Endothelial cell of umbilical vein (primary cell): ENCODE data around the gene ZYX. TPM values are rescaled to one million over a fixed set of nuclear protein-coding genes. Genes with fewer than 3 reads are reported as not detected.

Experiments used
- BruUV-seq: library from RNA; stranded (reverse); fragments of 400-500 nt; replicated peaks from 2 replicates; lab custom pipeline; 2021; lab: Mats Ljungman, UMichigan
- CTCF ChIA-PET: fragments of 300-600, 350-600 bp; sonication (Branson Sonifier 250); formaldehyde crosslinking; loops from one replicate; lab custom pipeline; 2021; ENCODE audit warnings: antibody characterized with exemption, inconsistent platforms; lab: Charles Lee
- POLR2A ChIA-PET: fragments of 300-600, 350-600 bp; sonication (Branson Sonifier 250); formaldehyde crosslinking; loops from one replicate; lab custom pipeline; 2021; ENCODE audit warnings: antibody characterized with exemption, inconsistent platforms; lab: Charles Lee
- DNase-seq: peaks from one replicate; pipeline ENCODE4 v3.0.0-alpha.2; 2011; ENCODE audit warnings: low read depth, low spot score
- FAIRE-seq: peaks from 2 replicates; lab custom pipeline; 2011; peaks lifted over from hg19 to GRCh38; lab: Jason Lieb, UNC
- H2AFZ ChIP-seq: 2 replicates; pipeline ENCODE4 v1.6.0; 2012; ENCODE audit warnings: low read depth, low read length, control low read depth, inconsistent platforms
- H3K27ac ChIP-seq: 2 replicates; pipeline ENCODE4 v1.5.1; 2011; ENCODE audit warnings: low read depth, mild to moderate bottlenecking, control low read depth, low read length, moderate library complexity; ENCODE audit not compliant: insufficient read depth
- H3K27me3 ChIP-seq, 2 experiments: 2 replicates each; pipeline versions ENCODE4 v1.6.0 to v1.6.1; 2011; ENCODE audit warnings: low read length in 2 of 2, mixed read lengths in 1 of 2; ENCODE audit not compliant: control insufficient read depth in 2 of 2, insufficient read depth in 2 of 2
- H3K36me3 ChIP-seq, 2 experiments: 2 replicates in 1 of 2; 3 replicates in 1 of 2; pipeline ENCODE4 v1.5.1; 2011; ENCODE audit warnings: low read length in 2 of 2, mild to moderate bottlenecking in 1 of 2, moderate library complexity in 1 of 2; ENCODE audit not compliant: control insufficient read depth in 2 of 2, insufficient read depth in 2 of 2; ENCODE audit errors: extremely low read depth in 1 of 2
- H3K4me1 ChIP-seq: 3 replicates; pipeline ENCODE4 v1.5.1; 2011; ENCODE audit warnings: mild to moderate bottlenecking, low read length; ENCODE audit not compliant: control insufficient read depth, insufficient read depth; ENCODE audit errors: extremely low read depth
- H3K4me2 ChIP-seq: 2 replicates; pipeline ENCODE4 v1.6.1; 2011; ENCODE audit warnings: low read length, control low read depth, mixed read lengths; ENCODE audit not compliant: insufficient read depth
- H3K4me3 ChIP-seq, 3 experiments: fragments of 200-600 bp in 1 of 3; sonication (generic), shearing (Covaris generic) in 1 of 3; replicated peaks in 1 of 3; 2 replicates each; pipeline ENCODE4 v1.5.1; 2011 to 2016; ENCODE audit warnings: control low read depth in 3 of 3, low read length in 3 of 3, mild to moderate bottlenecking in 2 of 3, inconsistent platforms in 1 of 3, low read depth in 1 of 3, moderate library complexity in 1 of 3; ENCODE audit not compliant: insufficient read depth in 1 of 3
- H3K79me2 ChIP-seq: 2 replicates; pipeline ENCODE4 v1.6.0; 2012; ENCODE audit warnings: low read length, inconsistent platforms; ENCODE audit not compliant: control insufficient read depth, insufficient read depth
- H3K9ac ChIP-seq: replicated peaks from 2 replicates; pipeline ENCODE3; 2011; ENCODE audit warnings: low read length, control low read depth; ENCODE audit not compliant: insufficient read depth; ENCODE audit errors: extremely low read depth
- H3K9me1 ChIP-seq: replicated peaks from 3 replicates; pipeline ENCODE4 v1.6.0; 2011; ENCODE audit warnings: mild to moderate bottlenecking, low read length; ENCODE audit not compliant: control insufficient read depth, insufficient read depth; ENCODE audit errors: extremely low read depth
- H3K9me3 ChIP-seq: replicated peaks from 2 replicates; pipeline ENCODE4 v1.5.1; 2012; ENCODE audit warnings: low read length, inconsistent platforms; ENCODE audit not compliant: control insufficient read depth, insufficient read depth
- H4K20me1 ChIP-seq: replicated peaks from 2 replicates; pipeline ENCODE3; 2011; ENCODE audit warnings: mild to moderate bottlenecking, low read length; ENCODE audit not compliant: control insufficient read depth, insufficient read depth; ENCODE audit errors: extremely low read depth
- EZH2 ChIP-seq: IDR thresholded peaks from 2 replicates; pipeline ENCODE4 v1.6.1; 2012; ENCODE audit warnings: borderline replicate concordance, low read depth, mild to moderate bottlenecking, moderate library complexity, low read length, inconsistent platforms; ENCODE audit not compliant: severe bottlenecking
- FOS ChIP-seq: IDR thresholded peaks from 2 replicates; pipeline ENCODE4 v1.6.1; 2011; ENCODE audit warnings: mild to moderate bottlenecking, low read length, moderate library complexity, borderline replicate concordance; ENCODE audit not compliant: insufficient read depth
- JUN ChIP-seq: IDR thresholded peaks from 2 replicates; pipeline ENCODE4 v1.6.1; 2011; ENCODE audit warnings: borderline replicate concordance, low read depth; ENCODE audit not compliant: insufficient read length, insufficient read depth
- MYC ChIP-seq: IDR thresholded peaks from one replicate; pipeline ENCODE4 v1.6.1; 2011; ENCODE audit warnings: mild to moderate bottlenecking, low read depth, low read length
- POLR2A ChIP-seq: IDR thresholded peaks from 2 replicates; pipeline ENCODE4 v1.6.1; 2012; ENCODE audit warnings: low read depth, mild to moderate bottlenecking, control low read depth, low read length
- POLR2AphosphoS5 ChIP-seq: IDR thresholded peaks from 2 replicates; pipeline ENCODE4 v1.6.1; 2012; ENCODE audit warnings: low read depth, mild to moderate bottlenecking, control low read depth, low read length, moderate library complexity; ENCODE audit not compliant: insufficient read depth
- dilution Hi-C: fragments of 300-500 bp; cut with MboI; formaldehyde crosslinking; loops from one replicate; pipeline ENCODE4 v1.15.0; 2019; ENCODE audit warnings: low sequenced_read_pairs; ENCODE audit not compliant: extremely low pct_ligation_motif_present
- intact Hi-C: fragments of 100-400 bp; cut with micrococcal nuclease; formaldehyde crosslinking; loops from one replicate; pipeline ENCODE4 v1.10.0; 2022
- polyA plus RNA-seq, 4 experiments: library from polyadenylated mRNA; depleted of rRNA in 3 of 4; stranded (reverse) in 3 of 4; unstranded in 1 of 4; fragments of >200 nt; gene quantifications; 2 replicates each; pipeline versions ENCODE4 v1.2.1 to v1.2.3, GENCODE V29; 2011 to 2012; ENCODE audit warnings: missing spikeins in 1 of 4
- total RNA-seq: library from RNA; stranded (reverse); gene quantifications from 2 replicates; pipeline ENCODE4 v1.2.3, GENCODE V29; 2021
- TF ChIP-seq, protein P1 (sequence below), 2 donors: IDR thresholded peaks; 1 replicate in 1 of 2; 2 replicates in 1 of 2; pipeline ENCODE4 v1.5.1; 2011; ENCODE audit warnings: low read length in 2 of 2, mild to moderate bottlenecking in 2 of 2, moderate library complexity in 2 of 2, control low read depth in 1 of 2, inconsistent platforms in 1 of 2, low read depth in 1 of 2; ENCODE audit not compliant: insufficient read depth in 1 of 2; ENCODE audit errors: extremely low read depth in 1 of 2
- TF ChIP-seq, protein P2 (sequence below): IDR thresholded peaks from 2 replicates; pipeline ENCODE4 v1.6.1; 2011; ENCODE audit not compliant: insufficient read depth, insufficient read length

Gene ZYX
- total and polyA plus RNA-seq, 2 donors (not counting 3 experiments of a cell fraction or from before 2014, with no cell fraction given) = 196 to 545 TPM

DNA sequence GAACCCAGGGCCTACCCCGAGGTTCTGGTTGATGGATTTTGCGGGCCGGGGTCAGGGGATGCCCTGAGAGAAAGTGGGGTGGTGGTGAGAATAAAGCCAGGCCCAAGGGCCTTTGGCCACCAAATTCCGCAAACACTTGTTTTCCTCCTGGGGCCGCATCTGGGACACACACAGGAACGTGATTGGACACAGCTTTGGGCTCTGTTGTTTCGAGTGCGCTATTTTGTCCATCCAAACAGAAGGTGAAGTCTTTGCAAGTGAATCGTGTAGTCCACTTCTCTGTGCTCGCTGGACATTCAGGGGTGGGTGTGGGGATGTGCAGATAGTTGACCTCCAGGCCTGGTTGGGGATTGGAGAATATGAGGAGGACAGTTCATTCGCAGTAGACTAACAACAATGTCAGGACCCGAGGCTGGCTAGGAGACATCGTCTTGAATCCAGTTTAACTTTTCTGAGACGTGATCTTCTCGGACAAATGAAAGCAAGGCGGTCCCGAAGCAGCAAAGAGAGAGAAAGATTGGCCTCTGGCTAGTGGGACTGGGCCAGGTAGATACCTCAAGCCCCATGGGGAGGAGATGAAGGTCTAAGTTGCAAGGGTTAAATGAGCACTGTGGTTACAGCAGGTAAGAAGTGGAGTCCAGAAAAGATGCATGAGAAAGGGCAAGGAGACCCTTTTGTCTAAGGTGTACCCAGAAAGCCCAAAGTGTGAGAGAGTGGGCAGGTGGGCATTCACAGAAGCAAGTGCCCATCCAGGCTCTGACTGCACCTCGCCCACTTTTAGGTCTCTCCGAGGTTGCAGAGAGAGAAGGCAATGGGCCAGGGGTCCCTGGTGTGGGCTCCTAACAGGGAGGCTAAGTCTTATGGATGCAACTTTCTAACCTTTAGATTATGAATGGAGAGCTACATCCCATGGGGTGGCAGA is 17.9 kb upstream of the ZYX start:
- POLR2A ChIA-PET = no interaction called here
- no peak for FAIRE-seq
- no peaks in the 10 kb centered on the region for H3K9me1 ChIP-seq
- dilution Hi-C loops (no loop called here), intact Hi-C loops (loop anchor here (2.0 to 5.0 kb wide), 2 partner anchors 18 to 56 kb away; no protein-coding TSS in a partner anchor)
- H2AFZ ChIP-seq = peak overlapping the region; percentile 26
- DNase-seq = no peak
- H3K27ac ChIP-seq = no peak overlapping the region
- no peaks in the 10 kb centered on the region for H3K36me3 ChIP-seq
- H4K20me1 ChIP-seq = no peaks in the 10 kb centered on the region
- H3K4me2 ChIP-seq = no peak overlapping the region
- no peak overlapping the region for H3K9ac ChIP-seq
- CTCF ChIA-PET = interaction anchor here (1.5 kb wide), 1 partner anchor 54 kb away, joined by 4 read pairs; no protein-coding TSS in a partner anchor
- peak; percentile 63 for TF ChIP-seq EZH2
- no peak for TF ChIP-seq POLR2A
- no peaks in the 10 kb centered on the region for H3K4me1 ChIP-seq
- H3K27me3 ChIP-seq = peaks cover 26 to 42% of the 10 kb centered on the region in 2 experiments
- no peaks in the 10 kb centered on the region for H3K9me3 ChIP-seq
- H3K79me2 ChIP-seq = no peaks in the 10 kb centered on the region
- H3K4me3 ChIP-seq = peak overlapping the region in 1 of 3 experiments; percentile 45
- BruUV-seq = no TSS peak

DNA sequence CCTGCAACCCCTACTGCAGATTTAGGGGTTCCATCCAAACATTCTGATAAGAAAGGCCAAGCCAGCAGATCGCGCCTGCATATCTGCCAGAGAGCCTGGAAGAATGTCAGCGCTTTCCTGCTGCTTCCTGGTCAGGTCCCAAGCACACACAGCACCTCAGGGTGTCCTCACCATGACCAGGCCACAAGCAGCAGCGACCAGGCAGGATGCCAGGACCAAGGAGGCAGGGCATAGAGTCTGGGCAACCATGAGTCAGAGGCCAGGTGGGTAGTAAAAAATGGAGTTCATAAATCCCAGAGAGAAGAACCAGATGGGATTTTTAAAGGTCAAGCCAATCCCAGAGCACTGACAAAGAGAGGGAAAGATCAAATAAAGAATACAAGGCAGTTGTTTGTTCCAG is 13.2 kb upstream of the ZYX start:
- H3K4me2 ChIP-seq = no peak overlapping the region
- FAIRE-seq (no peak), DNase-seq (no peak)
- POLR2A ChIA-PET = no interaction called here
- no peak overlapping the region for H3K27ac ChIP-seq
- no peak overlapping the region for H2AFZ ChIP-seq
- H3K27me3 ChIP-seq = peaks cover 17 to 27% of the 10 kb centered on the region in 2 experiments
- intact Hi-C loops (no loop called here), dilution Hi-C loops (no loop called here)
- no peaks in the 10 kb centered on the region for H3K9me1 ChIP-seq
- CTCF ChIA-PET = interaction anchor here (1.0 to 2.7 kb wide), 2 partner anchors 7 to 12 kb away, joined by 4 to 21 read pairs; no protein-coding TSS in a partner anchor
- TF ChIP-seq, protein P1, sequence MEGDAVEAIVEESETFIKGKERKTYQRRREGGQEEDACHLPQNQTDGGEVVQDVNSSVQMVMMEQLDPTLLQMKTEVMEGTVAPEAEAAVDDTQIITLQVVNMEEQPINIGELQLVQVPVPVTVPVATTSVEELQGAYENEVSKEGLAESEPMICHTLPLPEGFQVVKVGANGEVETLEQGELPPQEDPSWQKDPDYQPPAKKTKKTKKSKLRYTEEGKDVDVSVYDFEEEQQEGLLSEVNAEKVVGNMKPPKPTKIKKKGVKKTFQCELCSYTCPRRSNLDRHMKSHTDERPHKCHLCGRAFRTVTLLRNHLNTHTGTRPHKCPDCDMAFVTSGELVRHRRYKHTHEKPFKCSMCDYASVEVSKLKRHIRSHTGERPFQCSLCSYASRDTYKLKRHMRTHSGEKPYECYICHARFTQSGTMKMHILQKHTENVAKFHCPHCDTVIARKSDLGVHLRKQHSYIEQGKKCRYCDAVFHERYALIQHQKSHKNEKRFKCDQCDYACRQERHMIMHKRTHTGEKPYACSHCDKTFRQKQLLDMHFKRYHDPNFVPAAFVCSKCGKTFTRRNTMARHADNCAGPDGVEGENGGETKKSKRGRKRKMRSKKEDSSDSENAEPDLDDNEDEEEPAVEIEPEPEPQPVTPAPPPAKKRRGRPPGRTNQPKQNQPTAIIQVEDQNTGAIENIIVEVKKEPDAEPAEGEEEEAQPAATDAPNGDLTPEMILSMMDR (IDR thresholded peaks at IDR 0.05; ENCODE audit: extremely low read depth in 1 of 2, insufficient read depth in 1 of 2, low read depth in 1 of 2, low read length in 2 of 2) = no peak
- no peak for TF ChIP-seq JUN
- no peak for TF ChIP-seq EZH2
- no peak for TF ChIP-seq MYC
- TF ChIP-seq POLR2A = no peak
- TF ChIP-seq POLR2AphosphoS5 = no peak
- TF ChIP-seq, protein P2, sequence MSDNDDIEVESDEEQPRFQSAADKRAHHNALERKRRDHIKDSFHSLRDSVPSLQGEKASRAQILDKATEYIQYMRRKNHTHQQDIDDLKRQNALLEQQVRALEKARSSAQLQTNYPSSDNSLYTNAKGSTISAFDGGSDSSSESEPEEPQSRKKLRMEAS = no peak
- TF ChIP-seq FOS = no peak
- BruUV-seq = no TSS peak
- no peak overlapping the region for H3K9ac ChIP-seq
- no peaks in the 10 kb centered on the region for H3K36me3 ChIP-seq
- H4K20me1 ChIP-seq = no peaks in the 10 kb centered on the region
- no peak overlapping the region for H3K4me3 ChIP-seq
- H3K9me3 ChIP-seq = no peaks in the 10 kb centered on the region
- peaks cover 17% of the 10 kb centered on the region for H3K4me1 ChIP-seq
- H3K79me2 ChIP-seq = no peaks in the 10 kb centered on the region
